ENCODE data around the gene SCN3A. TPM values are rescaled to one million over a fixed set of nuclear protein-coding genes. Genes with fewer than 3 reads are reported as not detected.

SCN3A gene
- total and polyA plus RNA-seq, 2 donors (not counting 1 experiment from before 2014, with no cell fraction given), result 5.4 to 6.1 TPM

Other genes with a start within 250 kb of the SCN3A start
- 4.1 and 5.4 TPM in 2 replicates for gene SLC38A11, start 248.5 kb downstream of the SCN3A start, total RNA-seq
- gene SLC38A11, start 248.5 kb downstream of the SCN3A start, polyA plus RNA-seq, result 46.8 TPM in 2 replicates
- 0.22 and 0.44 TPM in 2 replicates for gene SCN2A, start 35.4 kb upstream of the SCN3A start, total RNA-seq
- 0.24 and 0.35 TPM in 2 replicates for gene SCN2A, start 35.4 kb upstream of the SCN3A start, polyA plus RNA-seq